ENCODE data around the gene PIK3CD. TPM values are rescaled to one million over a fixed set of nuclear protein-coding genes. Genes with fewer than 3 reads are reported as not detected.

Gene PIK3CD
- total RNA-seq, 1 experiment from 2014 or later: 23.1 TPM

- H3K27ac Mint-ChIP-seq: no peak overlapping the region
- no peak overlapping the region for H3K4me3 Mint-ChIP-seq
- peaks cover 15% of the 10 kb centered on the region; the same call in 1 of the 2 replicates for H3K36me3 Mint-ChIP-seq
- ChIA-PET CTCF (interaction anchor here (0.6 to 1.5 kb wide), 2 partner anchors 22 to 116 kb away, joined by 3 to 5 read pairs; no protein-coding TSS in a partner anchor), POLR2A (no interaction called here)
- ATAC-seq (no peak), DNase-seq (ENCODE audit: low spot score) (no peak)
- no peaks in the 10 kb centered on the region for H3K9me3 Mint-ChIP-seq
- no peak for TF ChIP-seq ATF1 (CRISPR knock-in tag; IDR thresholded peaks at IDR 0.05)
- peaks cover 2% of the 10 kb centered on the region; the same call in 1 of the 2 replicates for H3K4me1 Mint-ChIP-seq
- no peaks in the 10 kb centered on the region for H3K27me3 Mint-ChIP-seq (ENCODE audit: low read depth)
These were observed 39.2 kb upstream of the PIK3CD start for GRCh38 chr1:9612162-9612845.

- peaks cover 2% of the 10 kb centered on the region; the same call in 1 of the 2 replicates for H3K4me1 Mint-ChIP-seq
- H3K9me3 Mint-ChIP-seq: no peaks in the 10 kb centered on the region
- no peak for DNase-seq (ENCODE audit: low spot score)
- no peak for ATAC-seq
- CTCF ChIA-PET: no interaction called here
- POLR2A ChIA-PET: no interaction called here
- no peak overlapping the region for H3K4me3 Mint-ChIP-seq
- TF ChIP-seq NR3C1 (CRISPR knock-in tag; conservative IDR thresholded peaks at IDR 0.05; ENCODE audit: low read depth): no peak
- no peak for TF ChIP-seq ZNF121 (CRISPR knock-in tag; IDR thresholded peaks at IDR 0.05)
- TF ChIP-seq ZNF281 (CRISPR knock-in tag; IDR thresholded peaks at IDR 0.05): no peak
- no peak for TF ChIP-seq ELF4 (CRISPR knock-in tag; IDR thresholded peaks at IDR 0.05; ENCODE audit: low read depth)
- no peak for TF ChIP-seq PRRX2 (CRISPR knock-in tag; IDR thresholded peaks at IDR 0.05)
- TF ChIP-seq ATF3 (CRISPR knock-in tag; conservative IDR thresholded peaks at IDR 0.05): no peak
- TF ChIP-seq SOX15 (CRISPR knock-in tag; IDR thresholded peaks at IDR 0.05): no peak
- no peak for TF ChIP-seq MLX (CRISPR knock-in tag; IDR thresholded peaks at IDR 0.05)
- TF ChIP-seq ZNF219 (CRISPR knock-in tag; IDR thresholded peaks at IDR 0.05; ENCODE audit: borderline replicate concordance): no peak
- no peak for TF ChIP-seq SMAD3 (CRISPR knock-in tag; IDR thresholded peaks at IDR 0.05; ENCODE audit: borderline replicate concordance)
- no peak for TF ChIP-seq TEAD4 (CRISPR knock-in tag; IDR thresholded peaks at IDR 0.05)
- TF ChIP-seq ZSCAN18 (CRISPR knock-in tag; IDR thresholded peaks at IDR 0.05): no peak
- no peak overlapping the region for H3K27ac Mint-ChIP-seq
- no peaks in the 10 kb centered on the region for H3K27me3 Mint-ChIP-seq (ENCODE audit: low read depth)
- H3K36me3 Mint-ChIP-seq: peaks cover 12% of the 10 kb centered on the region; the same call in 1 of the 2 replicates
These were observed 38.5 kb upstream of the PIK3CD start for GRCh38 chr1:9612871-9613624.

- peaks cover 2% of the 10 kb centered on the region; the same call in 1 of the 2 replicates for H3K4me1 Mint-ChIP-seq
- no peak overlapping the region for H3K27ac Mint-ChIP-seq
These were observed 37.8 kb upstream of the PIK3CD start for GRCh38 chr1:9613625-9614299.

More at GRCh38 chr1:9613625-9614299, 37.8 kb upstream of the PIK3CD start:
- TF ChIP-seq SMAD3 (CRISPR knock-in tag; IDR thresholded peaks at IDR 0.05; ENCODE audit: borderline replicate concordance) (no peak), STAT6 (CRISPR knock-in tag; conservative IDR thresholded peaks at IDR 0.05; ENCODE audit: low read depth) (no peak), CREB1 (CRISPR knock-in tag; IDR thresholded peaks at IDR 0.05) (no peak), ZNF121 (CRISPR knock-in tag; IDR thresholded peaks at IDR 0.05) (no peak), ZNF423 (CRISPR knock-in tag; IDR thresholded peaks at IDR 0.05) (no peak), TEAD1 (CRISPR knock-in tag; IDR thresholded peaks at IDR 0.05) (no peak), TEAD4 (CRISPR knock-in tag; IDR thresholded peaks at IDR 0.05) (no peak), SMAD4 (CRISPR knock-in tag; IDR thresholded peaks at IDR 0.05) (no peak), ATF2 (CRISPR knock-in tag; IDR thresholded peaks at IDR 0.05; ENCODE audit: borderline replicate concordance, low read depth) (no peak)
- ATAC-seq (no peak), DNase-seq (ENCODE audit: low spot score) (no peak)
- H3K9me3 Mint-ChIP-seq: no peaks in the 10 kb centered on the region
- H3K4me3 Mint-ChIP-seq: no peak overlapping the region
- H3K27me3 Mint-ChIP-seq (ENCODE audit: low read depth): no peaks in the 10 kb centered on the region
- POLR2A ChIA-PET: no interaction called here
- CTCF ChIA-PET: interaction anchor here (3.0 to 3.6 kb wide), 3 partner anchors 8 to 74 kb away, joined by 12 to 93 read pairs (median 35); partner anchors contain the start of gene TMEM201
- H3K36me3 Mint-ChIP-seq: peaks cover 12% of the 10 kb centered on the region; the same call in 1 of the 2 replicates
